Measurements from ENCODE around the gene C11orf86.

- no peak for TF ChIP-seq CTCF (IDR thresholded peaks at IDR 0.05)
- no peak for TF ChIP-seq EP300 (IDR thresholded peaks at IDR 0.05)
- no peak for TF ChIP-seq POLR2A (IDR thresholded peaks at IDR 0.05)
These were observed 45.8 kb downstream of the C11orf86 start for GRCh38 chr11:67020949-67021348.

Data from ovary (tissue), 3 donors.